ENCODE measurements around the gene IGSF3. TPM values are rescaled to one million over a fixed set of nuclear protein-coding genes. Genes with fewer than 3 reads are reported as not detected.

IGSF3 gene
- polyA plus RNA-seq, 1 donor (not counting 4 experiments of a cell fraction or from before 2014, with no cell fraction given): 47.4 TPM

GRCh38 chr1:116554924-116555323 lies 112.6 kb downstream of the IGSF3 start:
- H3K4me2 ChIP-seq (ENCODE audit: control insufficient read depth, extremely low read depth, insufficient read depth, low read depth, low read length): no peak overlapping the region
- no peak overlapping the region for H2AFZ ChIP-seq (ENCODE audit: control insufficient read depth, low read length)
- H3K9me1 ChIP-seq (ENCODE audit: control insufficient read depth, extremely low read depth, insufficient read depth, low read length): no peaks in the 10 kb centered on the region
- H3K9ac ChIP-seq (ENCODE audit: control insufficient read depth, extremely low read depth, insufficient read depth, low read length): no peak overlapping the region
- H3K79me2 ChIP-seq (ENCODE audit: control insufficient read depth, insufficient read depth, low read length): peaks cover 17% of the 10 kb centered on the region
- H3K27ac ChIP-seq (ENCODE audit: control insufficient read depth, insufficient read depth, low read length): peak overlapping the region; percentile 15
- H3K27me3 ChIP-seq (ENCODE audit: control insufficient read depth, extremely low read depth, insufficient read depth, low read length): no peaks in the 10 kb centered on the region
- dilution Hi-C loops (cut with MboI; ENCODE audit: extremely low pct_ligation_motif_present, low sequenced_read_pairs): no loop called here
- no peaks in the 10 kb centered on the region for H3K9me3 ChIP-seq (ENCODE audit: control insufficient read depth, low read depth, low read length)
- no peak for DNase-seq (ENCODE audit: low read depth, low spot score)
- H4K20me1 ChIP-seq (ENCODE audit: control insufficient read depth, extremely low read depth, insufficient read depth, low read length): no peaks in the 10 kb centered on the region
- peak; percentile 5 for FAIRE-seq
- H3K4me1 ChIP-seq (ENCODE audit: control insufficient read depth, extremely low read depth, insufficient read depth, low read length): peaks cover 37% of the 10 kb centered on the region
- no peaks in the 10 kb centered on the region for H3K36me3 ChIP-seq (ENCODE audit: control insufficient read depth in 2 of 2, extremely low read depth in 1 of 2, insufficient read depth in 2 of 2, low read length in 2 of 2)
- TF ChIP-seq EZH2 (IDR thresholded peaks at IDR 0.05; ENCODE audit: low read length) (no peak), CTCF (optimal IDR thresholded peaks at IDR 0.05 in 1 of 3, IDR thresholded peaks at IDR 0.05 in 1 of 3, conservative IDR thresholded peaks at IDR 0.05 in 1 of 3; ENCODE audit: extremely low read depth in 1 of 3, insufficient read depth in 2 of 3, low read length in 3 of 3) (no peak)
- H3K4me3 ChIP-seq (ENCODE audit: control insufficient read depth in 2 of 3, extremely low read depth in 1 of 3, insufficient read depth in 2 of 3, low read depth in 1 of 3, low read length in 3 of 3): no peak overlapping the region

GRCh38 chr1:116553386-116554115 lies 114.0 kb downstream of the IGSF3 start:
- TF ChIP-seq CTCF (optimal IDR thresholded peaks at IDR 0.05 in 1 of 3, IDR thresholded peaks at IDR 0.05 in 1 of 3, conservative IDR thresholded peaks at IDR 0.05 in 1 of 3; ENCODE audit: extremely low read depth in 1 of 3, insufficient read depth in 2 of 3, low read length in 3 of 3) (no peak), EZH2 (IDR thresholded peaks at IDR 0.05; ENCODE audit: low read length) (no peak)
- Histone ChIP-seq H3K9me3 (ENCODE audit: control insufficient read depth, low read depth, low read length) (no peaks in the 10 kb centered on the region), H3K9me1 (ENCODE audit: control insufficient read depth, extremely low read depth, insufficient read depth, low read length) (no peaks in the 10 kb centered on the region), H4K20me1 (ENCODE audit: control insufficient read depth, extremely low read depth, insufficient read depth, low read length) (no peaks in the 10 kb centered on the region), H3K79me2 (ENCODE audit: control insufficient read depth, insufficient read depth, low read length) (peaks cover 14% of the 10 kb centered on the region), H3K36me3 (ENCODE audit: control insufficient read depth in 2 of 2, extremely low read depth in 1 of 2, insufficient read depth in 2 of 2, low read length in 2 of 2) (no peaks in the 10 kb centered on the region), H2AFZ (ENCODE audit: control insufficient read depth, low read length) (no peak overlapping the region), H3K4me3 (ENCODE audit: control insufficient read depth in 2 of 3, extremely low read depth in 1 of 3, insufficient read depth in 2 of 3, low read depth in 1 of 3, low read length in 3 of 3) (peak overlapping the region in 2 of 3 experiments; percentile 3 to 48), H3K4me2 (ENCODE audit: control insufficient read depth, extremely low read depth, insufficient read depth, low read depth, low read length) (peak overlapping the region; percentile 83), H3K9ac (ENCODE audit: control insufficient read depth, extremely low read depth, insufficient read depth, low read length) (peak overlapping the region; percentile 70), H3K4me1 (ENCODE audit: control insufficient read depth, extremely low read depth, insufficient read depth, low read length) (peaks cover 37% of the 10 kb centered on the region), H3K27ac (ENCODE audit: control insufficient read depth, insufficient read depth, low read length) (peak overlapping the region; percentile 96), H3K27me3 (ENCODE audit: control insufficient read depth, extremely low read depth, insufficient read depth, low read length) (no peaks in the 10 kb centered on the region)
- DNase-seq (ENCODE audit: low read depth, low spot score) (no peak), FAIRE-seq (peak; percentile 91)
- dilution Hi-C loops (cut with MboI; ENCODE audit: extremely low pct_ligation_motif_present, low sequenced_read_pairs): no loop called here

Data from keratinocyte (primary cell).